LoVo (cell line): ENCODE measurements around the gene DYNC2LI1.

Experiments
- DNase-seq: peaks from one replicate; pipeline ENCODE4 v3.0.0-alpha.2; 2016; ENCODE audit warnings: low spot score

DYNC2LI1 gene

GRCh38 chr2:43763091-43763490 is 10.7 kb upstream of the DYNC2LI1 start:
- no peak for DNase-seq

GRCh38 chr2:43764086-43764705 is 9.6 kb upstream of the DYNC2LI1 start:
- no peak for DNase-seq

- no peak for DNase-seq
Observed at GRCh38 chr2:43766006-43766405, 7.8 kb upstream of the DYNC2LI1 start.

- DNase-seq: no peak
Observed at GRCh38 chr2:43774617-43775016, 778 bp downstream of the DYNC2LI1 start.

GRCh38 chr2:43776324-43776723 is 2.5 kb downstream of the DYNC2LI1 start:
- no peak for DNase-seq

GRCh38 chr2:43777306-43777926 is 3.6 kb downstream of the DYNC2LI1 start:
- no peak for DNase-seq

- no peak for DNase-seq
Observed at GRCh38 chr2:43778233-43778632, 4.4 kb downstream of the DYNC2LI1 start.

- no peak for DNase-seq
Observed at GRCh38 chr2:43787895-43788294, 14.1 kb downstream of the DYNC2LI1 start.

- no peak for DNase-seq
Observed at GRCh38 chr2:43788646-43789045, 14.8 kb downstream of the DYNC2LI1 start.

GRCh38 chr2:43790147-43790546 is 16.3 kb downstream of the DYNC2LI1 start:
- no peak for DNase-seq

GRCh38 chr2:43791035-43791765 is 17.4 kb downstream of the DYNC2LI1 start:
- no peak for DNase-seq

- no peak for DNase-seq
Observed at GRCh38 chr2:43792653-43793052, 18.8 kb downstream of the DYNC2LI1 start.

GRCh38 chr2:43794956-43795355 is 21.1 kb downstream of the DYNC2LI1 start:
- no peak for DNase-seq

- no peak for DNase-seq
Observed at GRCh38 chr2:43796206-43796605, 22.4 kb downstream of the DYNC2LI1 start.

- DNase-seq: no peak
Observed at GRCh38 chr2:43798300-43798699, 24.5 kb downstream of the DYNC2LI1 start.

- DNase-seq: no peak
Observed at GRCh38 chr2:43800894-43801293, 27.1 kb downstream of the DYNC2LI1 start.

- DNase-seq: no peak
Observed at GRCh38 chr2:43802135-43802534, 28.3 kb downstream of the DYNC2LI1 start.

GRCh38 chr2:43803113-43803512 is 29.3 kb downstream of the DYNC2LI1 start:
- no peak for DNase-seq

- no peak for DNase-seq
Observed at GRCh38 chr2:43806719-43807031, 32.8 kb downstream of the DYNC2LI1 start.

- DNase-seq: no peak
Observed at GRCh38 chr2:43810452-43810851, 36.6 kb downstream of the DYNC2LI1 start.

- DNase-seq: no peak
Observed at GRCh38 chr2:43810888-43811287, 37.0 kb downstream of the DYNC2LI1 start.

- DNase-seq: no peak
Observed at GRCh38 chr2:43812006-43812405, 38.2 kb downstream of the DYNC2LI1 start.

- DNase-seq: no peak
Observed at GRCh38 chr2:43812947-43813346, 39.1 kb downstream of the DYNC2LI1 start.

- DNase-seq: no peak
Observed at GRCh38 chr2:43814711-43815110, 40.9 kb downstream of the DYNC2LI1 start.
